Activated T-cell treated with anti-CD3 and anti-CD28 coated beads for 4 hours (primary cell): Measurements from ENCODE around the gene PTGER1.

ENCODE experiments used
- DNase-seq: peaks from one replicate; pipeline ENCODE4 v3.0.0-alpha.2; 2020

Gene PTGER1

DNA sequence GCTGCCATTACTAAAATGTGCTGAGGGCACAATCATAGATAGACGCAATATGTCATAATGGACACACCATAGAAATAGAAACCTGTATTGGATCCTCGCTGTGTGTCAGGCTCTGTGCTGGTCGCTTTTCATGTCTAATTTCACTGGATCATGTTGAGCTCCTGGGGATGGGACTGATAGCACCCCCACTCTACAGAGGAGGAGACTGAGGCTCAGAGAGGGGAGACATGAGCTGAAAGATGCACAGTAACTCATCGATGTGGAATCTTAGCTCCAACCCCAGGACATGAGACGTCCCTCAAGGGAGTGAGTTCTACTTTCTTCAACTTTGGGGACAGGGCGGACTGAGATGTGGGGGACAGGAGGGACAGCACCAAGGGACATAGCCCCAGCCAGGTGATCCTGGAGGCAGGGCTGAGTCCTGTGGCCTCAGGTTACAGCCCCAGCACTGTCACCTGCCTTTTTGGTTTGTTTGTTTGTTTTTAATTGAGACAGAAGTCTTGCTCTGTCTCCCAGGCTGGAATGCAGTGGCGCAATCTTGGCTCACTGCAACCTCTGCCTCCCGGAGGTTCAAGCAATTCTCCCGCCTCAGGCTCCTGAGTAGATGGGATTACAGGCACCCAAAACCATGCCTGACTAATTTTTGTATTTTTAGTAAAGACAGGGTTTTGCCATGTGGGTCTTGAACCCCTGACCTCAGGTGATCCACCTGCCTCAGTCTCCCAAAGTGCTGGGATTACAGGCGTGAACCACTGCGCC, 27.4 kb upstream of the PTGER1 start:
- no peak for DNase-seq

- no peak for DNase-seq
These were observed 22.2 kb upstream of the PTGER1 start for GRCh38 chr19:14497228-14497921.

DNA sequence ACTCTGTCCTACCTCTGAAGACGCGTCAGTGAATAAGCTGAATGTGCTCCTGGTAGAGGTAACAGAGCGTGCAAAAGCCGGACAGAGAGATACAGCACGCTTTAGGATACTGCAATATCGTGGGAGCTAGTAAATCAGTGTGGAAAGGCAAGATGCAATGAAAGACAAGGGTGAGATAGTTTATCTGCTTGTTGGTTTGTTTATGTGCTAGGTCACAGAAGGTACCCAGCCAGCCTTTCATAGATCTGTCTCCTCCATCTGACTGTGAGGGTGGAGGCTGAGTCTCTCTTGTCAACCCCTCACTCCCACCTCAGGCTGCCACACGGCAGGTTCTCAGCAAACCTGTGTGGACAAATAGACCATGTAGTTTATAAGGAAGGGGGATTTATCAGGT, 21.7 kb upstream of the PTGER1 start:
- no peak for DNase-seq

- peak; percentile 70 for DNase-seq
These were observed 21.1 kb upstream of the PTGER1 start, which contains the start of gene GIPC1 for GRCh38 chr19:14496029-14496833. TSS of gene GIPC1 (minus strand) at chr19:14496127. CDS start at chr19:14482976, 13,151 bp downstream.

DNA sequence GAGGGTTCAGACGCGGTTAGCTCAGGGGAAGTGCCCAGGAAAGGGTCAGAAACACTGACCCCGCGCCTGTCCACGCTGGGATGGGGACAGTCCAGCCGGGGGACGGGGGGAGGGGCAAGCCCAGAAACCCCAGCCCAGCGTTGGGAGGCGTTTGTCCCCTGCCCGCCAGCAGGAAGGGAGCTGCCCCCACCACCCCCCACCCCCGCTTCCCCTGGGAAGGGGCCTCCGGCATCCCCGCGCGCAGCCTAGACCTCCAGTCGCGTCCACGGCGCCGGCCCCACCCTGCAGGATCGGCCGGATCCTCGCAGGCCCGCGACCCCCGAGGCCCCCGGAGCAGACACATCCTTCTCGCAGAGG, 20.5 kb upstream of the PTGER1 start:
- DNase-seq = no peak

GRCh38 chr19:14494910-14495671, 19.9 kb upstream of the PTGER1 start:
- DNase-seq = no peak

DNA sequence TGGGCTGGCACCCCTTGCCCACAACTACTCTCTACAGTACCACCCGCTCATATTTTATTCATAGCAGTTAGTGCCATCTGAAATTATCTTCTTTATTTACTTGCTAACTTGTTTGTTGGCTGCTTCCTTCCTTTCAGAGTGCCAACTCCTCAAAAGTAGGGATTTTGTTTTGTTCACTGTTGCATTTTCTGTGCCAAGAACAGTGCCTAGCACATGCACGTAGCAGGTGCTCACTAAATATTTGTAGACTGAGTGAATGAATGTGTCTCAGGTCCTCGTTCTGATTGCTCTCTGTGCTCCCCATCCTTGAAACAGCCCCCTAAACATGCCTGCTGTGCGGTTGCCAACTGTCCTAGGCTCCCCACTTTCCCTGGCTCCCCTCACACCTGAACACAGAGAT, 19.3 kb upstream of the PTGER1 start:
- DNase-seq = no peak

DNA sequence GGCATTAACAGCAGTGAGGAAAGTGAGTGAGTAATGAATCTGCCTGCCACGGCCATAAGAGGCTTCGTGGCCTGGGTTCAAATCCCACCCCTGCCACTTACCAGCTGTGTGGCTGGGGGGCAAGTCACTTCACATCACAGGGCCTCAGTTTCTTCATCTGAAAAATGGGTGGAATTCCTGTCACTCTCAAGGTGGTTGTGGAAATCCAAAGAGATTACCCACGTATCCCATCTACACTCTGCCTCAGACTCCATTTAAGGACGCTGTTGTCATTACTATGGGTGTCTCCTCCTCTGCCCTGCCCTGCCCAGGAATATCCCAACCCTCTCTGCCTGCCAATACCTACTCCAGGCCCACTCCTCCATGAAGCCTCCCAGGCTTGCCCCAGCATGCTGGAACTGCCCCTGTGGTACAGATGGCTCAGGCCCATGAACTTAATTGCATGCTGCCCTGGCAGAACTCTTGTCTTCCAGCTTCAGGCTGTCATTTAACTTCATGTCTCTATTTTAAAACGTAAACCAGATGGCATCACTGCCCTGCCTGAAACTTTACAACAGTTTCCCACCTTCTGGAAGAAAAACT, 17.7 kb upstream of the PTGER1 start:
- no peak for DNase-seq

DNA sequence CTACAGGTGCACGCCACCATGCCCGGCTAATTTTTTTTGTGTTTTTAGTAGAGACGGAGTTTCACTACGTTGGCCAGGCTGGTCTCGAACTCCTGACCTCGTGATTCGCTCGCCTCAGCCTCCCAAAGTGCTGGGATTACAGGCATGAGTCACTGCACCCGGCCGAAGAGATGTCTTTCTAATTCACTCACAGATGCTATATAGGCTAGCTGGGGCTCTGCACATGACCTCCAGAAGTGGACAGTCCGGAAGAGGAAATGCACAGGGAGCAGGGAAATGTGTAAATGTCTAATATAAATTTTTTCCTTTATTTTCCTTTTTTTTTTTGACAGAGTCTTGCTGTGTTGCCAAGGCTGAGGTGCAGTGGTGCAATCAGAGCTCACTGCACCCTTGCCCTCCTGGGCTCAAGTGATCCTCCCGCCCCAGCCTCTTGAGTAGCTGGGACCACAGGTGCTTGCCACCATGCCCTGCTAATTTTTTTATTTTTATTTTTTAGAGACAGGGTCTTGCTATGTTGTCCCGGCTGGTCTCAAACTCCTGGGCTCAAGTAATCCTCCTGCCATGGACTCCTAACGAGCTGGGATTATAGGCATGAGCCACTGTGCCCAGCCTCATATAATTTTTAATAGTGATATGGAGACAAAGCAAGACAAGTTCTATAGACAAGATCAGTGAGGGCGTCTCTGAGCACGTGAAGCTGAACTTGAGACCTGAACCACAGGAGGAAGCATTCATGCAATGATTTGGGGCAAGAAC, 12.4 kb upstream of the PTGER1 start:
- DNase-seq = no peak

- DNase-seq = no peak
These were observed 7.2 kb upstream of the PTGER1 start for GRCh38 chr19:14482172-14482941.

DNA sequence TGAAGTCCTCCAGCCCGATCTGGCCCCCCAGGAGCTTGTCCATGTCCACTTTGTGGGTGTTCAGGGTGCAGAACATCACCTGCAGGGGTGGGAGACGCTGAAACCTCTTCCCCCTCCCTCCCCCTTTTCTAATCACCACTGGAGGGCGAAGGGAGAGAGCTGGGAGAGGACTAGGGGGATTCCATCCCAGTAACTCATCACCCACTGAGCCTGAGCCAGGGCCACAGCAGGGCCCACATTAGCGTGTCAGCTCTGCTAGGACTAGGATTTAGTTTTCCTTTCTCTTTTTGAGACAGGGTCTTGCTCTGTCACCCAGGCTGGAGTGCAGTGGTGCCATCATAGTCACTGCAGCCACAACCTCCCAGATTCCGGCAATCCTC, 5.5 kb upstream of the PTGER1 start:
- no peak for DNase-seq

DNA sequence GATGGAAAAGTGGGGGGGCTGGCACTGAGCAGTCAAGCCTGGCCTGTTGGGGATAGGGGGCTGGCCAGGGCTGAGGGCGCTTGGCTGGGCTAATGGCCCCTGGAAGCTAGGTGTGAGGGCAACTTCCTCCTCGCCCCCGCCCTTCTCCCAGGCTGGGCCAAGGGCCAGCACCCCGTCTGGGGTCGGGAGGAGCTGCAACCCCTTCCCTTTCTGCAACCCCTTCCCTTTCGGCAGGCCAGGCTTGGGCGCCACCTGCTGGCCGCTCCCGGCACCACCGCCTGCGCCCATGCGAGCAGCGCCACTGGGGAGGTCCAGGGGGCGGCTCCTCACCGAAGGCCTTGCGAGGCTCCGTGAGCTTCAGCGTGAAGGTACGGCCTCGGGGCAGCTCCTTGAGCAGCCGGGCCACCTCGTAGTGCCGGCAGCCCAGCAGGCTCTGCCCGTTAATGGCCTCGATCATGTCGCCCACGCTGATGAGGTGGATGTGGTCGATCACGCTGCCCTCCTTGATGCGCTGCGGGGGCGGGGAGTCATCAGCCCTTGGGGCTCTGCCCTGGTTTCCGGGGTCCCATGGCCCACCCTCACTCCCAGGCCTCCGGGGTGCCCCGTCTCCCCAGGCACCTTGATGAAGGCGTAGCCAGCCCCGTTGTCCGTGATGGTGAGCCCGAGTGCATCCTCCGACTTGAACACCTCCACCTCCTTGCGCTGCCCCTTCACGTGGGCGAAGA, 5.0 kb upstream of the PTGER1 start:
- DNase-seq = peak; percentile 55

DNA sequence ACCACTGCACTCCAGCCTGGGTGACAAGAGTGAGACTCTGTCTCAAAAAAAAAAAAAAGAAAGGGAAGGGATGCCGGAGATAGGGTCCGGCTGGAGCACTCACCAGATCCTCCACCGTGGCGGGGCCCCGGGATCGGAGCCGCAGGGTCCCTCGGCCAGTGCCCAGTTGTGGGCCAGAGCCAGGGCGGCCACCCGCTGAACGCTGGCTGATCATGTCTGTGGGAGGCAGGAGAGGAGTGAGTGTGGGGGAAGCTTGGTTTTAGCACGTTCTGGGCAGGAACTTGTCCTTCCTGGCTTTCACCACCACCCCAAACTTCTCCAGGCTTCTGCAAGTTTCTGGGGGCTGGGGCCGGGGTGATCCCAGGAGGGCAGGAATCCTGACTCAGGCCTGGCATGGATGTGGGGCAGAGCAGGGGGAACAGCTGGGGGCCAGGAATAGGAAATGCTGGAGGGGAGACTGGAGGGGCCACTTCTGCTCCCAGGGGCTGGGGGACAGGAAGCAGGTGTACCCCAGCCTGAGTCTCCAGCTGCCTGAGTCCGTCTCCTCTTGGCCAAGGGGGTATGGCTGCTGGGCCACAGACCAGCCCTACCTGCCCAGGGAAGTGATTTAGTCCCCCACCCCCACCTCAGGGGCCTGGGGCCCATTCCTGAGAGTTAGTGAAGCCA, 4.3 kb upstream of the PTGER1 start:
- DNase-seq = no peak

- DNase-seq = no peak
These were observed 3.0 kb upstream of the PTGER1 start for GRCh38 chr19:14478113-14478545.

DNA sequence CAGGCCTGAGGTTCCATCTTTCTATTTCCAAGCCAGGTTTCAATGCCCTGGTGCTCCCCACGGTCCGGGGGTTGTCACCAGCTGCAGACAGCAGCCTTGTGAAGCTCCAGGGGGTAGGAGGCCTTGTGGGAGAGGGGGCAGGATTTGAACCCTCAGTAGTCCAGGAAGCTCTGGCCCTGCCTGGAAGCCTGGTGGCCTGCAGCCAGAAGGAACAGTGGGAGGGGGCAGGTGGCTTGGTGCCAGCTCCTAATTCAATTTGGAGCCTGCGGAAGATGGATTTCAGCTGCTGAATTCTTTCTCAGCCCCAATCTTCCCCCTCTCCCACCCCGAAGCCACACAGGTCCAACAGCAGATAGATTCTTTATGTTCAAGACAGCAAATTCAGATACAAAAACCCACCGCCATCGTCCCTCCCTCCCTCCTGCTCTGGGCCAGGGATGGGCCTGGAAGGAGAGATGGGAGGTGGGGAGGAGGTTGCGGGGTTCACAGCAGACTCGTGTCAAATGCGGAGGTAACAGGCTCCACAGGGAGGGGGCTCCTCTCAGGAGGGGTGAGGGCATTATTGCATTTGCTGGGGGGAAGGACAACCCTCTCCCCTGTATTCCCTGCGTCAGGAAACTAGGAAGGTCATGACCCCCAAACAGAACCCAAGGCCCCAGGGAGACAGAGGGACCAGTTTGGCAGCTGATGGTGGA, 2.4 kb upstream of the PTGER1 start:
- no peak for DNase-seq

DNA sequence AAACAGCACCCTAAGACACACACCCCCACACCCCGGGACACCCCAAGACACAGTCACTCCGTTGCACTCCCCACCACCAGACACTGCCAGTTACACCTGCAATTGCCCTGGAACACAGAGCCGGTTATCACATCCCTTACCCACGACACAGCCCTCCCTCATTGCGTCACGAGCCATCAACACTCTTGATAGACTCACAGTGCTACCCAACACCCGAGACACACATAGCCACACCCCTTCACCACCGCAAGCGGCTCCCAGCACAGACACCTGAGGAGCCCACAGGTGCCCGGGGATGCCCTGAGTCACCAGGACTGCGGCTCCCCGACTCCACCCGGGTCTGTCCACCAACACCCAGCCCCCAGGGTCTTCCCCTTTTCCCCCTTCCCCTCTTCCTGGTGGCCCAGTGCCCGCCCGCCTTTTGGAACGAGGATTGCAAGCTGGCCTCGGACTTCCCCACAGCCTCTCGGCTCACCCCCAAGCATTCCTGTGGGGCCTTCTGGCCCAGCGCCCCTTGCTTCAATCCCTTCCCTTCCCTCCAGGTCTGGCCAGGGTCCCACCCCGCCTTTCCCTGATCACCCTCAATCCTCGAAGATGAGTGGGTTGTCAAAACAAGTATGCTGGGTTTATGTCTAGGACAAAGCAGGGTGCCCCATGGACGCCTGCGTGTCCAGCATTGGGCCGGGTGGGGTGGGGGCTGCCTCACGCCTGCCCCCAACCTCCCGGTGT, 1.7 kb upstream of the PTGER1 start:
- DNase-seq = no peak

DNA sequence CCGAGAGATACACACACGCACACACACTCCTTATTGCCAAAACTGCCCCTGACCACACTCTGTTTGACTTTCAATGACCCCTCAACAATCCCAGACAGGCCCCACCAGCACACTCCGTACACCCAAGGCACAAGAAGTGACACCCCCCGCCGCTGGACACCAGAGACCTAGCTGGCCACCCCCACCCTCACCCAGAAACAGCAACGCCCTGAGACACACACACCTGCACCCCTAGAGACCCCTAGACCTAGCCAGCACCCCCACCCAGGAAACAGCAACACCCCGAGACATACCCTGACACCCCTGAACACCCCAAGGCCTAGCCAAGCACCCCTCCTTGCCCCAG, 1.1 kb upstream of the PTGER1 start:
- DNase-seq = no peak

- DNase-seq = no peak
These were observed 327 bp downstream of the PTGER1 start for GRCh38 chr19:14474827-14475226.
